GM12878 (cell line): ENCODE measurements around the gene FAM241A. TPM values are rescaled to one million over a fixed set of nuclear protein-coding genes. Genes with fewer than 3 reads are reported as not detected.

Source experiments
- ATAC-seq: fragments of 200-7000 bp; cut with Tn5 transposase; 3 replicates; pipeline ENCODE4 v1.9.1; 2020; ENCODE audit warnings: mild to moderate bottlenecking, moderate library complexity
- Bru-seq: library from RNA; stranded (reverse); fragments of 400-500 nt; gene quantifications from one replicate; lab custom pipeline; 2021; lab: Mats Ljungman, UMichigan
- BruChase-seq, 2 experiments: library from RNA; stranded (reverse); fragments of 400-500 nt; gene quantifications; one replicate each; lab custom pipeline; 2021; lab: Mats Ljungman, UMichigan
- BruUV-seq: library from RNA; stranded (reverse); fragments of 400-500 nt; replicated peaks from 2 replicates; lab custom pipeline; 2021; lab: Mats Ljungman, UMichigan
- CTCF ChIA-PET: fragments of 300-600 bp; sonication (Branson Sonifier 250); formaldehyde crosslinking; extraction: SDS; loops from one replicate; lab custom pipeline; 2021; ENCODE audit warnings: inconsistent platforms; lab: Yijun Ruan, JAX
- POLR2A ChIA-PET: fragments of 350-600 bp; formaldehyde crosslinking; extraction: SDS; loops from one replicate; lab custom pipeline; 2021; ENCODE audit warnings: inconsistent platforms; lab: Charles Lee
- RAD21 ChIA-PET: fragments of 300-600 bp; sonication (Branson Sonifier 250); formaldehyde crosslinking; loops from one replicate; lab custom pipeline; 2023; ENCODE audit warnings: antibody characterized with exemption; ENCODE audit not compliant: unreplicated experiment; lab: Charles Lee
- SMC1A ChIA-PET: fragments of 300-600 bp; sonication (Branson Sonifier 250); formaldehyde crosslinking; loops from one replicate; lab custom pipeline; 2023; ENCODE audit not compliant: unreplicated experiment, uncharacterized antibody; lab: Charles Lee
- DNase-seq: peaks from one replicate; pipeline ENCODE4 v3.0.0-alpha.2; 2011; ENCODE audit warnings: low read depth, low spot score
- FAIRE-seq: peaks from 3 replicates; lab custom pipeline; 2011; peaks lifted over from hg19 to GRCh38; lab: Jason Lieb, UNC
- H2AFZ ChIP-seq: 2 replicates; pipeline ENCODE4 v1.6.0; 2011; ENCODE audit warnings: low read depth, low read length, control low read depth; ENCODE audit not compliant: control insufficient read depth
- H3K27ac ChIP-seq: 2 replicates; pipeline ENCODE4 v1.5.1; 2011; ENCODE audit warnings: control low read depth; ENCODE audit not compliant: control insufficient read depth, insufficient read depth
- H3K27me3 ChIP-seq, 2 experiments: replicated peaks in 1 of 2; 2 replicates each; pipeline versions ENCODE4 v1.6.0 to v1.6.1; 2011; ENCODE audit warnings: low read length in 1 of 2; ENCODE audit not compliant: control insufficient read depth in 2 of 2, insufficient read depth in 2 of 2
- H3K36me3 ChIP-seq, 2 experiments: 2 replicates each; pipeline ENCODE4 v1.5.1; 2011; ENCODE audit warnings: low read length in 1 of 2; ENCODE audit not compliant: control insufficient read depth in 2 of 2, insufficient read depth in 2 of 2
- H3K4me1 ChIP-seq: 2 replicates; pipeline ENCODE4 v1.6.1; 2011; ENCODE audit warnings: mild to moderate bottlenecking, low read length, moderate library complexity, mixed read lengths; ENCODE audit not compliant: control insufficient read depth, insufficient read depth
- H3K4me2 ChIP-seq: 2 replicates; pipeline ENCODE4 v1.6.0; 2011; ENCODE audit warnings: control low read depth; ENCODE audit not compliant: control insufficient read depth, insufficient read depth
- H3K4me3 ChIP-seq: fragments of 200-600 bp; sonication (generic); 2 replicates; pipeline ENCODE4 v1.5.1; 2016
- H3K79me2 ChIP-seq: 2 replicates; pipeline ENCODE4 v1.6.0; 2011; ENCODE audit warnings: low read length; ENCODE audit not compliant: control insufficient read depth, insufficient read depth
- H3K9ac ChIP-seq: 2 replicates; pipeline ENCODE4 v1.8.0; 2011; ENCODE audit warnings: low read length, control low read depth, mixed read lengths; ENCODE audit not compliant: control insufficient read depth, insufficient read depth
- H3K9me3 ChIP-seq: replicated peaks from 3 replicates; pipeline ENCODE4 v1.5.1; 2011; ENCODE audit warnings: mild to moderate bottlenecking, low read length; ENCODE audit not compliant: control insufficient read depth, insufficient read depth
- H4K20me1 ChIP-seq: 2 replicates; pipeline ENCODE4 v1.6.0; 2011; ENCODE audit not compliant: control insufficient read depth, insufficient read depth
- ASH2L ChIP-seq: fragments of 300-600, 200-600 bp; sonication (generic); IDR thresholded peaks from 2 replicates; pipeline ENCODE4 v1.6.1; 2017; ENCODE audit warnings: low read depth, mild to moderate bottlenecking, borderline replicate concordance
- BHLHE40 ChIP-seq, 2 experiments: fragments of 450-650 bp in 1 of 2; IDR thresholded peaks; 2 replicates each; pipeline ENCODE4 v1.6.1; 2011 to 2017; ENCODE audit warnings: low read depth in 2 of 2, borderline replicate concordance in 1 of 2, improper control_type of control experiment in 1 of 2, low read length in 1 of 2, mild to moderate bottlenecking in 1 of 2
- DPF2 ChIP-seq: fragments of 450-650 bp; IDR thresholded peaks from 2 replicates; pipeline ENCODE4 v1.6.1; 2017; ENCODE audit warnings: mild to moderate bottlenecking
- GABPA ChIP-seq: IDR thresholded peaks from 2 replicates; pipeline ENCODE4 v1.6.1; 2014; ENCODE audit warnings: antibody characterized with exemption, low read depth, mild to moderate bottlenecking, inconsistent platforms
- NFXL1 ChIP-seq: fragments of 450-650 bp; IDR thresholded peaks from 2 replicates; pipeline ENCODE4 v1.6.1; 2017; ENCODE audit warnings: antibody characterized with exemption, mild to moderate bottlenecking, borderline replicate concordance
- POLR2A ChIP-seq: IDR thresholded peaks from 2 replicates; pipeline ENCODE4 v1.6.1; 2011; ENCODE audit warnings: low read depth, mild to moderate bottlenecking, low read length
- TCF3 ChIP-seq: IDR thresholded peaks from 2 replicates; pipeline ENCODE4 v1.6.1; 2012; ENCODE audit warnings: low read depth, mild to moderate bottlenecking, low read length, borderline replicate concordance; ENCODE audit not compliant: insufficient read depth
- TCF7 ChIP-seq: IDR thresholded peaks from 2 replicates; pipeline ENCODE4 v1.6.1; 2014; ENCODE audit warnings: antibody characterized with exemption, borderline replicate concordance
- WGBS: methylation state at CpG from one replicate; pipeline ENCODE4 v1.1.6; 2016; ENCODE audit warnings: low lambda C conversion rate; ENCODE audit not compliant: insufficient replicate concordance, insufficient coverage; ENCODE audit errors: missing lambda C conversion rate; 5-methylcytosine and 5-hydroxymethylcytosine counted together
- in situ Hi-C: fragments of 300-500 bp; cut with MboI; formaldehyde crosslinking; loops from 9 replicates; pipeline ENCODE4 v1.14.3; 2018; ENCODE audit warnings: mixed read lengths
- intact Hi-C: fragments of 100-400 bp; cut with micrococcal nuclease; formaldehyde crosslinking; loops from one replicate; pipeline ENCODE4 v1.14.2; 2022; ENCODE audit not compliant: unreplicated experiment
- long read RNA-seq, 2 experiments: library from polyadenylated mRNA; unstranded; transcript quantifications; one replicate each; pipeline ENCODE4 v2.0.0, GENCODE V29; 2019 to 2020
- polyA minus RNA-seq, 3 experiments: library from RNA; depleted of rRNA, polyadenylated mRNA; stranded (reverse); fragments of >200 nt; gene quantifications; 2 replicates each; pipeline ENCODE4 v1.2.3, GENCODE V29; 2011
- polyA plus RNA-seq, 11 experiments: library from polyadenylated mRNA; depleted of rRNA in 4 of 11; unstranded in 6 of 11; stranded (reverse) in 5 of 11; fragments of >200 nt; fragmentation: Nextera tagmentation in 4 of 11; fragmentation: Illumina TruSeq in 1 of 11; extraction: Ambion mirVana in 4 of 11; extraction: Trizol in 1 of 11; gene quantifications; 1 replicate in 1 of 11; 2 replicates in 10 of 11; pipeline versions ENCODE4 v1.2.1 to v1.2.3, GENCODE V29; 2011 to 2016; ENCODE audit warnings: inconsistent platforms in 2 of 11, missing spikeins in 2 of 11, low read depth in 1 of 11
- total RNA-seq, 4 experiments: library from RNA; depleted of rRNA in 3 of 4; stranded (reverse); fragments of >200 nt in 3 of 4; fragmentation: Illumina TruSeq in 1 of 4; extraction: Trizol in 1 of 4; gene quantifications; 2 replicates each; pipeline versions ENCODE4 v1.2.1 to v1.2.3, GENCODE V29; 2013 to 2021
- TF ChIP-seq, protein P1 (sequence below): IDR thresholded peaks from 2 replicates; pipeline ENCODE4 v1.6.1; 2011; ENCODE audit warnings: low read depth, mild to moderate bottlenecking, low read length, moderate library complexity, borderline replicate concordance; ENCODE audit errors: extremely low read depth
- TF ChIP-seq, protein P2 (sequence below): IDR thresholded peaks from 2 replicates; pipeline ENCODE4 v1.6.1; 2011; ENCODE audit warnings: mild to moderate bottlenecking, low read depth, low read length, moderate library complexity; ENCODE audit not compliant: insufficient replicate concordance
- TF ChIP-seq, protein P3 (sequence below): IDR thresholded peaks from 2 replicates; pipeline ENCODE4 v1.6.1; 2012; ENCODE audit warnings: low read depth, low read length, improper control_type of control experiment
- TF ChIP-seq, protein P4 (sequence below): fragments of 450-650 bp; conservative IDR thresholded peaks from 2 replicates; pipeline ENCODE4 v1.6.1; 2017; ENCODE audit warnings: mild to moderate bottlenecking, moderate library complexity
- TF ChIP-seq, protein P5 (sequence below): fragments of 450-650 bp; IDR thresholded peaks from 2 replicates; pipeline ENCODE4 v1.6.1; 2014; ENCODE audit warnings: mild to moderate bottlenecking

Gene FAM241A
- 1.1 and 1.2 TPM in 2 replicates for total RNA-seq (2013; cell fraction: nucleolus; rRNA removed)
- total RNA-seq (2014; rRNA removed) (2.0 and 2.3 TPM in 2 replicates), total RNA-seq (2014; rRNA removed; fragmentation: Illumina TruSeq; extraction: Trizol) (2.7 and 2.8 TPM in 2 replicates), total RNA-seq (2021) (2.1 and 2.2 TPM in 2 replicates), polyA plus RNA-seq (2011; rRNA removed) (0.20 and 0.22 TPM in 2 replicates), polyA plus RNA-seq (2014; fragmentation: Illumina TruSeq; extraction: Trizol) (3.2 and 4.5 TPM in 2 replicates), polyA plus RNA-seq (2014; fragmentation: Nextera tagmentation; extraction: Ambion mirVana) (1 to 10 TPM in 1 of 2 experiments, under 1 TPM in 1; 0.82 to 1.4 TPM), polyA plus RNA-seq (2014; rRNA removed) (2.0 and 2.6 TPM in 2 replicates), polyA plus RNA-seq (2016; fragmentation: Nextera tagmentation; extraction: Ambion mirVana) (1 to 10 TPM; 7.0 to 7.5 TPM), polyA minus RNA-seq (2011; rRNA and poly(A)+ RNA removed) (0.26 and 0.29 TPM in 2 replicates), Bru-seq, nascent RNA (percentile 56 among the genes with signal in this experiment), BruChase-seq, experiment 1, labeled RNA remaining after a 6-hour chase (percentile 51 among the genes with signal in this experiment), BruChase-seq, experiment 2, labeled RNA remaining after a 2-hour chase (percentile 54 among the genes with signal in this experiment)
- polyA plus RNA-seq (2011; ENCODE audit: low read depth), result 0.54 TPM
- polyA plus RNA-seq (2011; cell fraction: cytosol; rRNA removed), result 0.04 and 0.07 TPM in 2 replicates
- 0.09 and 0.10 TPM in 2 replicates for polyA plus RNA-seq (2011; cell fraction: nucleus; rRNA removed)
- 1.2 and 1.3 TPM in 2 replicates for polyA plus RNA-seq (2012)
- not detected in 2 replicates for polyA minus RNA-seq (2011; cell fraction: cytosol; rRNA and poly(A)+ RNA removed)
- polyA minus RNA-seq (2011; cell fraction: nucleus; rRNA and poly(A)+ RNA removed), result 0.48 and 1.1 TPM in 2 replicates
- long read RNA-seq, experiment 1, full-length matches to known transcripts, result 1 of 1 reads
- long read RNA-seq, experiment 1, partial matches to known transcripts, result 0 of 1 reads
- long read RNA-seq, experiment 1, other reads (novel, unspliced or antisense), result 0 of 1 reads
- long read RNA-seq, experiment 2, partial matches to known transcripts, result 0 of 2 reads
- long read RNA-seq, experiment 2, other reads (novel, unspliced or antisense), result 2 of 2 reads

DNA sequence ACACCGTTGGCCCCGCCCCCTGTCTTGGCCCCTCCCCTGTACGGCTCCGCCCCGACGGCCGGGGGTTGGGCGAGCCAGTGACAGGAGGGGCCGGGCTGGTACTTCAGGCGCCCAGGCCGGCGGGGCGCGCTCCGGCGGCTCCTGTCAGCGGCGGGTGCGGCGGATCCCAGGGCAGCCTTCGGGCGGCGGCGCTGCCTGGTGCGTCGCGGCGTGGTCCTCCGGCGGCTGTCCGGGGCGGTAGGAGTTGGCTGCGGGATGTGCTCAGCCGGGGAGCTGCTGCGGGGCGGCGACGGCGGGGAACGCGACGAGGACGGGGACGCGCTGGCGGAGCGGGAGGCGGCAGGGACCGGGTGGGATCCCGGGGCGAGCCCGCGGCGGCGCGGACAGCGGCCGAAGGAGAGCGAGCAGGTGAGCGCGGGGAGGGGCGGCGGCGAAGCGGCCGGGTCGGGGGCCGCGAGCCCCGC, at the start of gene FAM241A:
Gene FAM241A, plus strand, starts transcription at position 129 of the 464 bp plus-strand sequence. Its CDS starts 127 bp downstream, at position 256.
- Histone ChIP-seq H3K4me1 (peaks cover 5% of the 10 kb centered on the region; the same call in 1 of the 2 replicates), H3K9me3 (no peaks in the 10 kb centered on the region), H3K4me2 (peak within 1 kb of the TSS; percentile 76), H3K9ac (peak within 1 kb of the TSS; percentile 59), H3K36me3 (no peaks in the 10 kb centered on the region), H3K27me3 (peaks cover 0 to 2% of the 10 kb centered on the region in 2 experiments; a peak in 2 of 4 replicates), H3K4me3 (peak within 1 kb of the TSS; percentile 76), H3K27ac (no peak within 1 kb of the TSS), H2AFZ (peak within 1 kb of the TSS; percentile 55), H3K79me2 (no peaks in the 10 kb centered on the region; the same call in 1 of the 2 replicates), H4K20me1 (no peaks in the 10 kb centered on the region)
- FAIRE-seq (no peak), ATAC-seq (peak; percentile 97), DNase-seq (no peak)
- in situ Hi-C loops (no loop called here), intact Hi-C loops (loop anchor here (5.0 kb wide), 1 partner anchor 43 kb away; no protein-coding TSS in a partner anchor)
- POLR2A ChIA-PET, result no interaction called here
- CTCF ChIA-PET, result interaction anchor here (1.3 kb wide), 1 partner anchor 44 kb away, joined by 3 read pairs; no protein-coding TSS in a partner anchor
- SMC1A ChIA-PET, result no interaction called here
- WGBS, result 0% methylated on average over 4 of the region's 70 CpGs
- RAD21 ChIA-PET, result no interaction called here
- no TSS peak for BruUV-seq
- no peak for TF ChIP-seq GABPA
- TF ChIP-seq, protein P1, sequence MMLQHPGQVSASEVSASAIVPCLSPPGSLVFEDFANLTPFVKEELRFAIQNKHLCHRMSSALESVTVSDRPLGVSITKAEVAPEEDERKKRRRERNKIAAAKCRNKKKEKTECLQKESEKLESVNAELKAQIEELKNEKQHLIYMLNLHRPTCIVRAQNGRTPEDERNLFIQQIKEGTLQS, result no peak
- TF ChIP-seq, protein P2, sequence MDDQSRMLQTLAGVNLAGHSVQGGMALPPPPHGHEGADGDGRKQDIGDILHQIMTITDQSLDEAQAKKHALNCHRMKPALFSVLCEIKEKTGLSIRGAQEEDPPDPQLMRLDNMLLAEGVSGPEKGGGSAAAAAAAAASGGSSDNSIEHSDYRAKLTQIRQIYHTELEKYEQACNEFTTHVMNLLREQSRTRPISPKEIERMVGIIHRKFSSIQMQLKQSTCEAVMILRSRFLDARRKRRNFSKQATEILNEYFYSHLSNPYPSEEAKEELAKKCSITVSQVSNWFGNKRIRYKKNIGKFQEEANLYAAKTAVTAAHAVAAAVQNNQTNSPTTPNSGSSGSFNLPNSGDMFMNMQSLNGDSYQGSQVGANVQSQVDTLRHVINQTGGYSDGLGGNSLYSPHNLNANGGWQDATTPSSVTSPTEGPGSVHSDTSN, result no peak
- TF ChIP-seq, protein P3, sequence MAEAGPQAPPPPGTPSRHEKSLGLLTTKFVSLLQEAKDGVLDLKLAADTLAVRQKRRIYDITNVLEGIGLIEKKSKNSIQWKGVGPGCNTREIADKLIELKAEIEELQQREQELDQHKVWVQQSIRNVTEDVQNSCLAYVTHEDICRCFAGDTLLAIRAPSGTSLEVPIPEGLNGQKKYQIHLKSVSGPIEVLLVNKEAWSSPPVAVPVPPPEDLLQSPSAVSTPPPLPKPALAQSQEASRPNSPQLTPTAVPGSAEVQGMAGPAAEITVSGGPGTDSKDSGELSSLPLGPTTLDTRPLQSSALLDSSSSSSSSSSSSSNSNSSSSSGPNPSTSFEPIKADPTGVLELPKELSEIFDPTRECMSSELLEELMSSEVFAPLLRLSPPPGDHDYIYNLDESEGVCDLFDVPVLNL, result 0 out of 2 replicates have a peak, but pooled peaks have one; percentile 7
- no peak for TF ChIP-seq TCF7
- 0 out of 2 replicates have a peak, but pooled peaks have one; percentile 10 for TF ChIP-seq TCF3
- TF ChIP-seq DPF2, result peak; percentile 60
- TF ChIP-seq POLR2A, result peak; percentile 93
- TF ChIP-seq, protein P4, sequence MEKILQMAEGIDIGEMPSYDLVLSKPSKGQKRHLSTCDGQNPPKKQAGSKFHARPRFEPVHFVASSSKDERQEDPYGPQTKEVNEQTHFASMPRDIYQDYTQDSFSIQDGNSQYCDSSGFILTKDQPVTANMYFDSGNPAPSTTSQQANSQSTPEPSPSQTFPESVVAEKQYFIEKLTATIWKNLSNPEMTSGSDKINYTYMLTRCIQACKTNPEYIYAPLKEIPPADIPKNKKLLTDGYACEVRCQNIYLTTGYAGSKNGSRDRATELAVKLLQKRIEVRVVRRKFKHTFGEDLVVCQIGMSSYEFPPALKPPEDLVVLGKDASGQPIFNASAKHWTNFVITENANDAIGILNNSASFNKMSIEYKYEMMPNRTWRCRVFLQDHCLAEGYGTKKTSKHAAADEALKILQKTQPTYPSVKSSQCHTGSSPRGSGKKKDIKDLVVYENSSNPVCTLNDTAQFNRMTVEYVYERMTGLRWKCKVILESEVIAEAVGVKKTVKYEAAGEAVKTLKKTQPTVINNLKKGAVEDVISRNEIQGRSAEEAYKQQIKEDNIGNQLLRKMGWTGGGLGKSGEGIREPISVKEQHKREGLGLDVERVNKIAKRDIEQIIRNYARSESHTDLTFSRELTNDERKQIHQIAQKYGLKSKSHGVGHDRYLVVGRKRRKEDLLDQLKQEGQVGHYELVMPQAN, result peak; percentile 76
- TF ChIP-seq ASH2L, result peak; percentile 51; the same call in 1 of the 2 replicates
- peak in 1 of 2 experiments; percentile 20; a peak in 1 of 4 replicates for TF ChIP-seq BHLHE40 (IDR thresholded peaks at IDR 0.05; ENCODE audit: borderline replicate concordance in 1 of 2, low read depth in 2 of 2, low read length in 1 of 2)
- TF ChIP-seq NFXL1, result no peak
- TF ChIP-seq, protein P5, sequence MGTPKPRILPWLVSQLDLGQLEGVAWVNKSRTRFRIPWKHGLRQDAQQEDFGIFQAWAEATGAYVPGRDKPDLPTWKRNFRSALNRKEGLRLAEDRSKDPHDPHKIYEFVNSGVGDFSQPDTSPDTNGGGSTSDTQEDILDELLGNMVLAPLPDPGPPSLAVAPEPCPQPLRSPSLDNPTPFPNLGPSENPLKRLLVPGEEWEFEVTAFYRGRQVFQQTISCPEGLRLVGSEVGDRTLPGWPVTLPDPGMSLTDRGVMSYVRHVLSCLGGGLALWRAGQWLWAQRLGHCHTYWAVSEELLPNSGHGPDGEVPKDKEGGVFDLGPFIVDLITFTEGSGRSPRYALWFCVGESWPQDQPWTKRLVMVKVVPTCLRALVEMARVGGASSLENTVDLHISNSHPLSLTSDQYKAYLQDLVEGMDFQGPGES, result no peak
